IPS-11a (cell line): ENCODE results near the gene KDM6A.
A peak's percentile ranks its signal among the peaks of the same experiment; 100 is the strongest.
"Not testable (repeated sequence)": the region's sequence is repeated elsewhere in the genome, so short reads cannot be mapped to it uniquely, and the experiment has no call there.

Source experiments
- H3K4me3 ChIP-seq: one replicate; pipeline ENCODE4 v1.5.1; 2013; ENCODE audit warnings: low read depth, low read length, control low read depth

KDM6A gene

GRCh38 chrX:44915361-44915868 is 42.4 kb downstream of the KDM6A start:
- H3K4me3 ChIP-seq, result no peak overlapping the region

GRCh38 chrX:44918722-44919121 is 45.7 kb downstream of the KDM6A start:
- no peak overlapping the region for H3K4me3 ChIP-seq

GRCh38 chrX:44922980-44923379 is 50.0 kb downstream of the KDM6A start:
- H3K4me3 ChIP-seq, result no peak overlapping the region

GRCh38 chrX:44927398-44927797 is 54.4 kb downstream of the KDM6A start:
- H3K4me3 ChIP-seq, result no peak overlapping the region

- H3K4me3 ChIP-seq, result no peak overlapping the region
These were observed 58.5 kb downstream of the KDM6A start for GRCh38 chrX:44931441-44931973.

- no peak overlapping the region for H3K4me3 ChIP-seq
These were observed 62.2 kb downstream of the KDM6A start for GRCh38 chrX:44935172-44935571.

- H3K4me3 ChIP-seq, result no peak overlapping the region
These were observed 62.7 kb downstream of the KDM6A start for GRCh38 chrX:44935640-44936039.

GRCh38 chrX:44937606-44938005 is 64.6 kb downstream of the KDM6A start:
- no peak overlapping the region for H3K4me3 ChIP-seq

- no peak overlapping the region for H3K4me3 ChIP-seq
These were observed 65.1 kb downstream of the KDM6A start for GRCh38 chrX:44938111-44938510.

GRCh38 chrX:44940541-44940940 is 67.6 kb downstream of the KDM6A start:
- H3K4me3 ChIP-seq, result not testable (repeated sequence)

- H3K4me3 ChIP-seq, result no peak overlapping the region
These were observed 70.0 kb downstream of the KDM6A start for GRCh38 chrX:44943007-44943406.

- no peak overlapping the region for H3K4me3 ChIP-seq
These were observed 71.9 kb downstream of the KDM6A start for GRCh38 chrX:44944894-44945293.

- no peak overlapping the region for H3K4me3 ChIP-seq
These were observed 72.7 kb downstream of the KDM6A start for GRCh38 chrX:44945736-44946135.

- no peak overlapping the region for H3K4me3 ChIP-seq
These were observed 73.8 kb downstream of the KDM6A start for GRCh38 chrX:44946771-44947170.

GRCh38 chrX:44947995-44948394 is 75.0 kb downstream of the KDM6A start:
- H3K4me3 ChIP-seq, result no peak overlapping the region

GRCh38 chrX:44948406-44948805 is 75.4 kb downstream of the KDM6A start:
- no peak overlapping the region for H3K4me3 ChIP-seq

- H3K4me3 ChIP-seq, result no peak overlapping the region
These were observed 76.1 kb downstream of the KDM6A start for GRCh38 chrX:44949125-44949524.

GRCh38 chrX:44950471-44951366 is 77.7 kb downstream of the KDM6A start:
- H3K4me3 ChIP-seq, result peak overlapping the region; percentile 50

- peak overlapping the region; percentile 50 for H3K4me3 ChIP-seq
These were observed 78.6 kb downstream of the KDM6A start for GRCh38 chrX:44951572-44952067.

- H3K4me3 ChIP-seq, result no peak overlapping the region
These were observed 79.5 kb downstream of the KDM6A start for GRCh38 chrX:44952329-44953027.

- no peak overlapping the region for H3K4me3 ChIP-seq
These were observed 80.9 kb downstream of the KDM6A start for GRCh38 chrX:44953734-44954502.
